ENCODE data around the gene CDH1.
"Not testable (repeated sequence)": the region's sequence is repeated elsewhere in the genome, so short reads cannot be mapped to it uniquely, and the experiment has no call there.

Gene CDH1

GRCh38 chr16:68737046-68737729 is at the start of gene CDH1:
TSS of gene CDH1 (plus strand) at chr16:68737292. CDS start at chr16:68737416, 124 bp downstream.
- peak; percentile 83 for DNase-seq (ENCODE audit: low spot score)

GRCh38 chr16:68689921-68690320 is 47.2 kb upstream of the CDH1 start:
- no peak for DNase-seq (ENCODE audit: low spot score)

- no peak for DNase-seq (ENCODE audit: low spot score)
Measured at GRCh38 chr16:68695575-68695974, 41.5 kb upstream of the CDH1 start.

GRCh38 chr16:68696514-68696913 is 40.6 kb upstream of the CDH1 start:
- no peak for DNase-seq (ENCODE audit: low spot score)

GRCh38 chr16:68698091-68698490 is 39.0 kb upstream of the CDH1 start:
- no peak for DNase-seq (ENCODE audit: low spot score)

GRCh38 chr16:68700120-68700519 is 37.0 kb upstream of the CDH1 start:
- peak; percentile 31 for DNase-seq (ENCODE audit: low spot score)

- DNase-seq (ENCODE audit: low spot score) = no peak
Measured at GRCh38 chr16:68700831-68701230, 36.3 kb upstream of the CDH1 start.

- DNase-seq (ENCODE audit: low spot score) = peak; percentile 86
Measured at GRCh38 chr16:68704232-68704867, 32.7 kb upstream of the CDH1 start.

GRCh38 chr16:68707340-68708152 is 29.5 kb upstream of the CDH1 start:
- DNase-seq (ENCODE audit: low spot score) = peak; percentile 96

- no peak for DNase-seq (ENCODE audit: low spot score)
Measured at GRCh38 chr16:68710211-68710610, 26.9 kb upstream of the CDH1 start.

GRCh38 chr16:68711421-68712139 is 25.5 kb upstream of the CDH1 start:
- DNase-seq (ENCODE audit: low spot score) = no peak

GRCh38 chr16:68713361-68713760 is 23.7 kb upstream of the CDH1 start:
- no peak for DNase-seq (ENCODE audit: low spot score)

- peak; percentile 25 for DNase-seq (ENCODE audit: low spot score)
Measured at GRCh38 chr16:68715471-68715870, 21.6 kb upstream of the CDH1 start.

- DNase-seq (ENCODE audit: low spot score) = not testable (repeated sequence)
Measured at GRCh38 chr16:68716516-68716915, 20.6 kb upstream of the CDH1 start.

GRCh38 chr16:68717684-68718083 is 19.4 kb upstream of the CDH1 start:
- DNase-seq (ENCODE audit: low spot score) = no peak

GRCh38 chr16:68718590-68718989 is 18.5 kb upstream of the CDH1 start:
- DNase-seq (ENCODE audit: low spot score) = no peak

GRCh38 chr16:68719993-68720489 is 17.1 kb upstream of the CDH1 start:
- no peak for DNase-seq (ENCODE audit: low spot score)

GRCh38 chr16:68722119-68723024 is 14.7 kb upstream of the CDH1 start:
- DNase-seq (ENCODE audit: low spot score) = no peak

- DNase-seq (ENCODE audit: low spot score) = no peak
Measured at GRCh38 chr16:68724797-68725196, 12.3 kb upstream of the CDH1 start.

- no peak for DNase-seq (ENCODE audit: low spot score)
Measured at GRCh38 chr16:68728523-68728922, 8.6 kb upstream of the CDH1 start.

- DNase-seq (ENCODE audit: low spot score) = no peak
Measured at GRCh38 chr16:68731637-68732036, 5.5 kb upstream of the CDH1 start.
